Activated CD4-positive, alpha-beta T cell treated with anti-CD3 and anti-CD28 coated beads, Interleukin-2, amount 10 ng/mL, durations not matched to agents 7 days and 5 days (primary cell): ENCODE data around the gene TRNT1. TPM values are rescaled to one million over a fixed set of nuclear protein-coding genes. Genes with fewer than 3 reads are reported as not detected.

Experiments
- CTCF ChIA-PET: fragments of 350-600 bp; sonication (Branson Sonifier 250); formaldehyde crosslinking; loops from one replicate; lab custom pipeline; 2021; ENCODE audit warnings: antibody characterized with exemption; lab: Charles Lee
- POLR2A ChIA-PET: fragments of 350-600 bp; sonication (Branson Sonifier 250); formaldehyde crosslinking; loops from one replicate; lab custom pipeline; 2021; ENCODE audit warnings: antibody characterized with exemption; lab: Charles Lee
- DNase-seq: peaks from one replicate; pipeline ENCODE4 v3.0.0-alpha.2; 2020
- H3K27ac Mint-ChIP-seq: one replicate; pipeline ENCODE4 v1.8.0; 2021; ENCODE audit warnings: mild to moderate bottlenecking, moderate library complexity, mixed read lengths
- H3K27me3 Mint-ChIP-seq: one replicate; pipeline ENCODE4 v1.8.0; 2021; ENCODE audit warnings: mixed read lengths
- H3K36me3 Mint-ChIP-seq: one replicate; pipeline ENCODE4 v1.8.0; 2021; ENCODE audit warnings: low read depth, mixed read lengths
- H3K4me1 Mint-ChIP-seq: one replicate; pipeline ENCODE4 v1.8.0; 2021; ENCODE audit warnings: mixed read lengths
- H3K4me3 Mint-ChIP-seq: one replicate; pipeline ENCODE4 v1.8.0; 2021; ENCODE audit warnings: mild to moderate bottlenecking, moderate library complexity, mixed read lengths
- H3K9me3 Mint-ChIP-seq: one replicate; pipeline ENCODE4 v1.8.0; 2021; ENCODE audit warnings: mixed read lengths
- total RNA-seq, 2 experiments: library from RNA; stranded (reverse); gene quantifications; one replicate each; pipeline ENCODE4 v1.2.3, GENCODE V29; 2021

Gene TRNT1
- total RNA-seq, result 10 to 100 TPM; 37.5 to 40.9 TPM

GRCh38 chr3:3126477-3127431 is at the start of gene TRNT1:
TRNT1 (plus strand) TSS chr3:3126940; CDS start chr3:3129041, 2,101 bp downstream.
- ChIA-PET CTCF (no interaction called here), POLR2A (no interaction called here)
- Mint-ChIP-seq H3K4me1 (peaks cover 37% of the 10 kb centered on the region), H3K36me3 (peaks cover 33% of the 10 kb centered on the region), H3K27me3 (no peaks in the 10 kb centered on the region), H3K9me3 (no peaks in the 10 kb centered on the region), H3K27ac (peak within 1 kb of the TSS; percentile 98), H3K4me3 (peak within 1 kb of the TSS; percentile 97)
- peak; percentile 95 for DNase-seq

DNA sequence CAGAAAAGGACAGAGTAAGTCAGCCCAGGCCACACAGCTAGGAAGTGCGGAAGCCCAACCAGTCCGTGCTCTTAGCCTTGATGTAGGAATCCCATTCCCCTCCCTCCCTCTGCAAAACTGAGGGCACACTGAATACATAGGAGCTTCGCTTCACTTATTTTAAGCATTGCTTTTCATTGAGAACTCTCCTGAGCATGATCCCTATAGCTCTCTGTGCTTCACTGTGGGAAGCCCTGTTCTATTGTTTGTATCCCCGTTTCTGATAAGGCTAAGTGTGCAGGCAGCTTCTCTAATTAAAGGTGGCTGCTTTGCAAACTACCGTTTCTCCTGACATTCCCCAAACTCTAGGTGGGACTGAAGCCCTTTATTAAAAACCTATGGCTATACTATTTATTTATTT is 46.4 kb upstream of the TRNT1 start:
- H3K27ac Mint-ChIP-seq, result no peak overlapping the region
- no peaks in the 10 kb centered on the region for H3K4me1 Mint-ChIP-seq
- H3K36me3 Mint-ChIP-seq, result no peaks in the 10 kb centered on the region
- ChIA-PET POLR2A (no interaction called here), CTCF (no interaction called here)
- DNase-seq, result no peak
- no peak overlapping the region for H3K4me3 Mint-ChIP-seq
- no peaks in the 10 kb centered on the region for H3K27me3 Mint-ChIP-seq
- no peaks in the 10 kb centered on the region for H3K9me3 Mint-ChIP-seq

DNA sequence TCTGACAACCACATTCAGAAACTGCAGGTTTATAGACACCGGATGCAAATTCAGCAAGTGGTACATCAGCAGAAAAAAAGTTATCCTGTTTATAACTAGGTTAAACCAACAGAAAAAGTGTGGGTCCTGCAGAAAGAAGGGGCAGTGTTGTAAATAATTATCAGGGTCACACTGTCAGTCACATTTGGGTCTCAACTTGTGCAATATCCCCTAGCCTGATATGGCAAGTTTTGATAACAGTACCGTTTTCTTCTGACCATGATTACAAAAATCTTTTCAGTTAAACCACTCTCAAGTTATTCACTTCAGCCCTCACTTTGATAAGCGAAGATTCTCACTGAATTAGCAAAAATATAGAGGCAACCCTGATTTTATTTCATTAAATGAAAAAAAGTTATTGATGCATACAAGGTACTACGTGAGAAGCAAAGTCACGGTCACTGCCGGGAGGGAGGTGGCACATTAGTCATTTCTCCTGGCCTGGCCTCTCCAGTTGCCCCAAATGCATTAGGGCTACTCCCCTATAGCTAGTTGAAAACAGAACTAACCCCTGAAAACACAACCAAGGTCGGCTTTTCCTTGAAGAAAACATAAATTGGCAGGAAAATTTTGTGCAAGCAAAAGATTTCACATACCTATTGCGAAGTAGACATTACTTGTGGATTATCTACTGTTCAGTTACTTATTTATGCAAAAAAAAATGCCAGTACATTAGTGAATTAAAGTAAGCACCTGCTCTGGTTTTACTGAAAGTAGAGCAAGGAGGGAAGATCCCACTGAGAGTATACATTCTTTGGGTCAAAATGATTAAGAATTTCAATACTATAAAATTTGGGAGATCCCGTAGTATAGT is 45.1 kb upstream of the TRNT1 start:
- H3K9me3 Mint-ChIP-seq, result no peaks in the 10 kb centered on the region

GRCh38 chr3:3082234-3082924 is 44.4 kb upstream of the TRNT1 start:
- Mint-ChIP-seq H3K27me3 (no peaks in the 10 kb centered on the region), H3K4me1 (no peaks in the 10 kb centered on the region), H3K27ac (no peak overlapping the region), H3K9me3 (no peaks in the 10 kb centered on the region), H3K36me3 (no peaks in the 10 kb centered on the region), H3K4me3 (no peak overlapping the region)
- ChIA-PET CTCF (interaction anchor here (1.1 kb wide), 1 partner anchor 10 kb away, joined by 3 read pairs; no protein-coding TSS in a partner anchor), POLR2A (interaction anchor here (0.5 kb wide), 1 partner anchor 235 kb away, joined by 4 read pairs; no protein-coding TSS in a partner anchor)
- DNase-seq, result no peak

More for the DNA sequence above, 45.1 kb upstream of the TRNT1 start:
- DNase-seq, result no peak
- H3K4me3 Mint-ChIP-seq, result no peak overlapping the region
- CTCF ChIA-PET, result interaction anchor here (1.1 kb wide), 1 partner anchor 11 kb away, joined by 3 read pairs; no protein-coding TSS in a partner anchor
- H3K27me3 Mint-ChIP-seq, result no peaks in the 10 kb centered on the region
- no peak overlapping the region for H3K27ac Mint-ChIP-seq
- POLR2A ChIA-PET, result interaction anchor here (0.5 kb wide), 1 partner anchor 234 kb away, joined by 4 read pairs; no protein-coding TSS in a partner anchor
- H3K36me3 Mint-ChIP-seq, result no peaks in the 10 kb centered on the region
- no peaks in the 10 kb centered on the region for H3K4me1 Mint-ChIP-seq

DNA sequence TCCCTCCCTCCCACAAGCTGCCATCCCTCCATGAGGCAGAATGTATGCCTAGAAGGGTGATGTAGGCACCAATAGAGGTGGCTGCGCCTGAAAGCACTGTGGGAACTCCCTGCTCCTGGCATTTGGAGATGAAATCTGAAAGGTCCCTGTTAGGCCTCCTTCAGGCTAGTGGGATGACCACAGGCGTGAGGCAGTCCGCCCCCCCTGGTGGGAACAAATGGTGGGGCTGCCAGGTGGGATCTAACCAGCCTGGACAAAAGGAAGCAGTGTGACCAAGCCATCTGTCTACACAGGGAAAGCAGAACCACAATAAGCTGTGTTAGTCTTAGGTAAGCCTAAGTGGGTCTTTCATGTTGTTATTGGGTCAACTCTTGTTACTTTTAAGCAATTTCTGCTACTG is 41.9 kb upstream of the TRNT1 start:
- H3K9me3 Mint-ChIP-seq, result no peaks in the 10 kb centered on the region
- CTCF ChIA-PET, result no interaction called here
- H3K27me3 Mint-ChIP-seq, result no peaks in the 10 kb centered on the region
- no peak for DNase-seq
- H3K36me3 Mint-ChIP-seq, result no peaks in the 10 kb centered on the region
- H3K4me1 Mint-ChIP-seq, result no peaks in the 10 kb centered on the region
- H3K27ac Mint-ChIP-seq, result no peak overlapping the region
- POLR2A ChIA-PET, result no interaction called here
- no peak overlapping the region for H3K4me3 Mint-ChIP-seq

GRCh38 chr3:3085782-3086181 is 41.0 kb upstream of the TRNT1 start:
- Mint-ChIP-seq H3K4me1 (no peaks in the 10 kb centered on the region), H3K27me3 (no peaks in the 10 kb centered on the region), H3K9me3 (no peaks in the 10 kb centered on the region), H3K4me3 (no peak overlapping the region), H3K27ac (no peak overlapping the region), H3K36me3 (no peaks in the 10 kb centered on the region)
- ChIA-PET CTCF (no interaction called here), POLR2A (no interaction called here)
- DNase-seq, result no peak

DNA sequence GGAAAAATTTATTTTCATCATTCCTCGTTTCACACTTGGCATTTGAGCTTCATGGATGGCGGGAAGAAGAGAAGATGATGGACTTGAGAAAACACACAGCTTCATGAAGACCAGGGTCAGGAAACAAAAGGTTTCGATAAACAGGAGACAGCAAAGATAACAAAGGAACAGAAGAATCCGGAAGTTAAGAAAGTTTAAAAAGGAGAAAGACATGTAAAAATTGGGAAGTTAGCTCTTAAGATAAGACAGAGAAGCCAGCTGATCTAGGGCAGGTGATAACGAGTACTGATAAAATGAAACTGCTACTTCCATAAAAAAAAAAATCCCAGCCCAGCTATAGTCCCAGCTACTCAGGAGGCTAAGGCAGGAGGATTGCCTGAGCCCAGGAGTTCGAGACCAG is 40.5 kb upstream of the TRNT1 start:
- DNase-seq, result no peak
- ChIA-PET POLR2A (no interaction called here), CTCF (no interaction called here)

GRCh38 chr3:3087279-3087678 is 39.5 kb upstream of the TRNT1 start:
- Mint-ChIP-seq H3K4me1 (no peaks in the 10 kb centered on the region), H3K27ac (no peak overlapping the region), H3K36me3 (no peaks in the 10 kb centered on the region), H3K4me3 (no peak overlapping the region), H3K9me3 (no peaks in the 10 kb centered on the region), H3K27me3 (no peaks in the 10 kb centered on the region)
- no peak for DNase-seq
- ChIA-PET POLR2A (no interaction called here), CTCF (no interaction called here)

More for the DNA sequence above, 40.5 kb upstream of the TRNT1 start:
- no peaks in the 10 kb centered on the region for H3K9me3 Mint-ChIP-seq
- H3K27ac Mint-ChIP-seq, result no peak overlapping the region
- no peaks in the 10 kb centered on the region for H3K36me3 Mint-ChIP-seq
- H3K4me3 Mint-ChIP-seq, result no peak overlapping the region
- H3K4me1 Mint-ChIP-seq, result no peaks in the 10 kb centered on the region
- no peaks in the 10 kb centered on the region for H3K27me3 Mint-ChIP-seq

DNA sequence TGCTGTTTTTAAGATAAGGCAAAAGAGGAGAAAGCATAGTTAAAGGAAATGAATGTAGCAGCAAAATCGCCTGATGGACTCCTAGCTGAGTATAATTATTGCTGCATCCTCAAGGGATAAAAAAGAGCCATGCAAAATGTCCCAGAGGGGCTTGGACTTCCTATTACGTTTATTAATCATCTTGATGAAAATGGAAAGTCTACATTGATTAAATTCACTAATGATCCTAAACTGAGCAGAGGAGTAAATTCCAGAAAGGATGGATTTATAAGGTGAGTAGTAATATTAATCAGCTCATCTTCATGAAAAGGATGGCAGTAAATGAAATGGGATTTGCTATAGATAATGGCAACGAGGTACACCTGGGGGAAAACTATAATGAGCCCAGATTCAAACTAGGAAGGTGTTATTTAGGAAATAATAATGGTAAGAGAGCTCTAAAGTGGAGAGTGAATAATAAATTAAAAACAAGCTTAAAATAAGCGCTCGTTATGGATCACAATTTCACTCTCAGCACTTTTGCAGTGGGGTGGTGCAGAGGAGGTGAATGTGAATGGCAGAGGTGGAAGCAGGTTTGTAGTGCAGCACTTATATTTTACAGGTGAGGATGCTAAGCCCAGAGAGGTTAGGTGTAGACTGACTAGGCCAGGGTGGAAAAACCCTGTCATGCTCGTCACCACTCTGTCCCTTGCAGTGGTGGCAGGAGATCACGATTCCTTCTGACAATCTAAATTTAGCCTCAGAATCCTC is 38.8 kb upstream of the TRNT1 start:
- Mint-ChIP-seq H3K4me3 (no peak overlapping the region), H3K27ac (no peak overlapping the region), H3K4me1 (no peaks in the 10 kb centered on the region), H3K27me3 (no peaks in the 10 kb centered on the region), H3K9me3 (no peaks in the 10 kb centered on the region), H3K36me3 (no peaks in the 10 kb centered on the region)
- POLR2A ChIA-PET, result no interaction called here
- no peak for DNase-seq
- CTCF ChIA-PET, result no interaction called here

DNA sequence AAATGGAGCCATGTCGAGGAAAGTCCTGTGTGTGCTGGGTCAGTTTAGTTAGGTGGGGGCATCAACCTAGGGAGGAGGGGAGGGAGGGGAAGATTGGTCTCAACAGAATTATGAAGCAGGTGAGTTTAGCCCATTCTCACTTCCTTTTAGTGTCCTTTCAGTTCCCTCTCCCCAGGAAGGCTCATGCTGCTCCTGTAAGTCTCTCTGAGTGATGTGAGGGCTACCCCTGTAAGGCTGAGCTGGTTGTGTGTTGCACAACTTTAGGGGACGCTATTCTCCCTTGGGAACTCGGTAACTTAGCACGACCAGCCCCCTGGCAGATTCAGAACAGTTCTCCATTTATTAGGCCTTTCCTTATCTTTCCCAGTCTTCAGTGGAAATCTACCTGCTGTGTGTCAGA is 37.7 kb upstream of the TRNT1 start:
- no peaks in the 10 kb centered on the region for H3K9me3 Mint-ChIP-seq
- no peak overlapping the region for H3K27ac Mint-ChIP-seq
- ChIA-PET CTCF (no interaction called here), POLR2A (no interaction called here)
- no peaks in the 10 kb centered on the region for H3K27me3 Mint-ChIP-seq
- no peak for DNase-seq
- H3K4me1 Mint-ChIP-seq, result no peaks in the 10 kb centered on the region
- H3K4me3 Mint-ChIP-seq, result no peak overlapping the region
- no peaks in the 10 kb centered on the region for H3K36me3 Mint-ChIP-seq

DNA sequence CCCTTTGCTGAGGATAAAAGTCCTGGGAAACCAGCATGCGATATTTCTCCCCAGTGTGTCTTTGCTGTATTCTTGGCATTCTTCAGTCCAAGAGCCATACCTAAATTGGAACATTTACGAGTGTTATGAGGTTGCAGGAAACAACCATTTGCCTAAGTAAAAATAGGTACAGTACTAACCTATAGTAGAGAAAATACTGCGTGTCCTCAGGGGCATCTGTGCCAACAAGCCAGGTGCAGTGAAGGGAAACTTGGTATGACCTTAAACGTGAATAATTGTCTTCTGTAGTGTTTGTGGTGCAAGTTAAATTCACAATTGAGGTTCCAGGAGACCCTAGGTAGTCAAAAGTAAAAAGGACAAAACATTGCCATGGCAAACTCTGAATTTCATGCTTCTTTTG is 28.8 kb upstream of the TRNT1 start:
- POLR2A ChIA-PET, result no interaction called here
- Mint-ChIP-seq H3K4me1 (no peaks in the 10 kb centered on the region), H3K4me3 (no peak overlapping the region), H3K36me3 (no peaks in the 10 kb centered on the region), H3K27ac (no peak overlapping the region), H3K9me3 (no peaks in the 10 kb centered on the region), H3K27me3 (no peaks in the 10 kb centered on the region)
- DNase-seq, result no peak
- CTCF ChIA-PET, result interaction anchor here (0.5 kb wide), 1 partner anchor 82 kb away, joined by 3 read pairs; no protein-coding TSS in a partner anchor
